Measurements from ENCODE around the gene TMPRSS15.

GRCh38 chr21:18244671-18245463 is 158.7 kb downstream of the TMPRSS15 start, which contains the start of gene CHODL:
- TF ChIP-seq CTCF (IDR thresholded peaks at IDR 0.05) (no peak), POLR2A (IDR thresholded peaks at IDR 0.05) (no peak)
